HS-5 (cell line): Measurements from ENCODE around the gene USP31.

Experiments used
- DNase-seq: peaks from one replicate; pipeline ENCODE4 v3.0.0-alpha.2; 2012; ENCODE audit warnings: low read depth

The USP31 gene

DNA sequence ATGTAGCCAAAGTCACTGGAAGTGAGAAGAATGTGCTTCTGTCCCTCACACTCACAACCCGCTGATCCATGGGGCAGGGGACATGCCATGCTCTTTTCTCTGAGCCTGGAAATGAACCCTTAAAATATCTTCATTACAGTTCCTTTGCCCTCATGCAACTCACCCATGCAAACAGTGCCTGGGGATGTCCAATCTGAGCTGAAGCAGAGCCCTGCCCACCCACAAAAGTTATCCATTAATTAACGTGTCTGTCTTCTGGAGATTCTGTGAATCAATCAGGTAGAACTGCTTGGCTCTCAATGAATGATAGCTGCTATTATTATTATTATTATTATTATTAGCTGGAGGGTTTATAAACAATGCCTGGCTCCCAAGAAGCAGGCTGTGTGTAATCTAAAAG is 133.7 kb downstream of the USP31 start:
- no peak for DNase-seq

DNA sequence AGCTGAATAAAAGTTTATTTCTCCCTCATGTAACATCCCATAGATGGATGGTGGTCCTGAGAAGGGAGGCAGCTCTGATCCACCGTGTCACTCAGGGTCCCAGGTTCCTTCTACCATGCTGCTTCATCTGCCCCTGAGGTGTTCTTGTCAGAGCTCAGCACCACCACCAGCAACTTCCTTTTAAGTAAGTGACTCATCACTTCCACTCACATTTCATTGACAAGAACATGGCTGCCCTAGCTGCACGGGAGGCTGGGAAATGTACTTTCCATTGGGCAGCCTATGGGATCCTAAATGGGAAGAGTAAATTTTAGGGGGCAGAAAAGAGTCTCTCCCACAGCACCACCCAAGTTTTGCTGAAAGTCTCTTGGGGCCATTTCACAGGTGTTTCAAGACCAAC is 134.7 kb downstream of the USP31 start:
- DNase-seq = no peak
